ENCODE results near the gene RUSC1. TPM values are rescaled to one million over a fixed set of nuclear protein-coding genes. Genes with fewer than 3 reads are reported as not detected.

RUSC1 gene
- total RNA-seq, 1 experiment from 2014 or later = 42.2 TPM

DNA sequence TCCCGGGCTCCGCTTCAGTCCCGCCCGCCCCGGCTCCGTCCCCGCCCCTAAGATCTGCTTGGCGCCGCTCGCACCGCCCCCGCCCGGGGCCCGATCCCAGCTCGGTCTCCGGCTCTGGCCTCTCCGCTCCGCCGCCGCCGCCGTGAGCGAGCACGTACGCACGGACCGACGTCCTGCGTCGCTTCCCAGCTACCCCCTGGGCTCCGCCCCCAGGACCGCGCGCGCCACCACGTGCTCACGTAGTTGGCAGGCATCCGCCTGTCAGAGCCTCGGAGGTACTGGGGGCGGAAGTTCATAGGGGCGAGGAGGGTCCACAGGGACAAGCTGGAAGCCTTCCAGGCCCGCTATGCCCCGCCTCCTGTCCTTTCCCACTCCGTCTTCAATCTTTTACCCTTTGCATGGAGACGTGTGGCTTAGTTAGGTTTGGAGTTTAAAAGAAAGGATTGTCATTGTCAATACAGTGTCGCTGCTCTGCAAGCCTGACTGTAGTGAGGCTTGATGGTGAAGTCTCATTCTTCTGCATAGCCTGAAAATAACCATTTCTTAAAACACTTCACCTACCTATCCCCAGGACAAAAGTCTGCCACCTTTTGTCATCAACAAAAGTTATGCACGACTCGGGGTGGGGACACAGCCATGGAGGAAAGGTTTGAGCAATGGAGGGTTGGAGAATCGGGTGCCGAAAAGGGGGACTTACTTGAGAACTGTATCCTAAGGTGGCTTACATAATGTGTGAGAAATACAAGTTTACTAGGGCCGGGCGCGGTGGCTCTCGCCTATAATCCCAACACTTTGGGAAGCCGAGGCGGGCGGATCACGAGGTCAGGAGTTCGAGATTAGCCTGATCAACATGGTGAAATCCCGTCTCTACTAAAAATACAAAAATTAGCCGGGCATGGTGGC is 47.1 kb upstream of the RUSC1 start, which contains the start of gene CLK2:
CLK2 (minus strand) TSS at position 162 of the 903 bp plus-strand sequence. CDS start 2,527 bp downstream, outside the sequence.
- BruUV-seq (replicated peaks) = no TSS peak
- peak within 1 kb of the TSS; percentile 94 for H3K27ac ChIP-seq (ENCODE audit: low read depth, low read length, poor library complexity, severe bottlenecking)
- H3K36me3 ChIP-seq (ENCODE audit: insufficient read depth, low read length, poor library complexity, severe bottlenecking) = peaks cover 32% of the 10 kb centered on the region
- peak within 1 kb of the TSS; percentile 89 for H3K4me3 ChIP-seq (ENCODE audit: low read depth, low read length, poor library complexity, severe bottlenecking)
- no peak for TF ChIP-seq EZH2 (IDR thresholded peaks at IDR 0.05; ENCODE audit: borderline replicate concordance, low read depth, low read length, poor library complexity, severe bottlenecking)
- TF ChIP-seq, protein P1, sequence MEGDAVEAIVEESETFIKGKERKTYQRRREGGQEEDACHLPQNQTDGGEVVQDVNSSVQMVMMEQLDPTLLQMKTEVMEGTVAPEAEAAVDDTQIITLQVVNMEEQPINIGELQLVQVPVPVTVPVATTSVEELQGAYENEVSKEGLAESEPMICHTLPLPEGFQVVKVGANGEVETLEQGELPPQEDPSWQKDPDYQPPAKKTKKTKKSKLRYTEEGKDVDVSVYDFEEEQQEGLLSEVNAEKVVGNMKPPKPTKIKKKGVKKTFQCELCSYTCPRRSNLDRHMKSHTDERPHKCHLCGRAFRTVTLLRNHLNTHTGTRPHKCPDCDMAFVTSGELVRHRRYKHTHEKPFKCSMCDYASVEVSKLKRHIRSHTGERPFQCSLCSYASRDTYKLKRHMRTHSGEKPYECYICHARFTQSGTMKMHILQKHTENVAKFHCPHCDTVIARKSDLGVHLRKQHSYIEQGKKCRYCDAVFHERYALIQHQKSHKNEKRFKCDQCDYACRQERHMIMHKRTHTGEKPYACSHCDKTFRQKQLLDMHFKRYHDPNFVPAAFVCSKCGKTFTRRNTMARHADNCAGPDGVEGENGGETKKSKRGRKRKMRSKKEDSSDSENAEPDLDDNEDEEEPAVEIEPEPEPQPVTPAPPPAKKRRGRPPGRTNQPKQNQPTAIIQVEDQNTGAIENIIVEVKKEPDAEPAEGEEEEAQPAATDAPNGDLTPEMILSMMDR (conservative IDR thresholded peaks at IDR 0.05; ENCODE audit: low read depth, low read length) = no peak
- peaks cover 23% of the 10 kb centered on the region for H3K4me1 ChIP-seq (ENCODE audit: insufficient read depth, low read length, poor library complexity, severe bottlenecking)
- no peaks in the 10 kb centered on the region for H3K27me3 ChIP-seq (replicated peaks; ENCODE audit: insufficient read depth, low read depth, low read length, poor library complexity)
- intact Hi-C loops (cut with micrococcal nuclease; ENCODE audit: unreplicated experiment) = no loop called here
- CTCF ChIA-PET = interaction anchor here (0.7 to 1.8 kb wide), 4 partner anchors 22 to 807 kb away, joined by 4 to 23 read pairs (median 14); no protein-coding TSS in a partner anchor
- POLR2A ChIA-PET (ENCODE audit: low non-redundant PET) = interaction anchor here (0.6 kb wide), 1 partner anchor 1064 kb away, joined by 8 read pairs; the partner anchor contains the start of gene CCT3
- peak; percentile 99 for DNase-seq (ENCODE audit: low spot score)
- no peaks in the 10 kb centered on the region for H3K9me3 ChIP-seq (ENCODE audit: low read depth, low read length, poor library complexity, severe bottlenecking)

DNA sequence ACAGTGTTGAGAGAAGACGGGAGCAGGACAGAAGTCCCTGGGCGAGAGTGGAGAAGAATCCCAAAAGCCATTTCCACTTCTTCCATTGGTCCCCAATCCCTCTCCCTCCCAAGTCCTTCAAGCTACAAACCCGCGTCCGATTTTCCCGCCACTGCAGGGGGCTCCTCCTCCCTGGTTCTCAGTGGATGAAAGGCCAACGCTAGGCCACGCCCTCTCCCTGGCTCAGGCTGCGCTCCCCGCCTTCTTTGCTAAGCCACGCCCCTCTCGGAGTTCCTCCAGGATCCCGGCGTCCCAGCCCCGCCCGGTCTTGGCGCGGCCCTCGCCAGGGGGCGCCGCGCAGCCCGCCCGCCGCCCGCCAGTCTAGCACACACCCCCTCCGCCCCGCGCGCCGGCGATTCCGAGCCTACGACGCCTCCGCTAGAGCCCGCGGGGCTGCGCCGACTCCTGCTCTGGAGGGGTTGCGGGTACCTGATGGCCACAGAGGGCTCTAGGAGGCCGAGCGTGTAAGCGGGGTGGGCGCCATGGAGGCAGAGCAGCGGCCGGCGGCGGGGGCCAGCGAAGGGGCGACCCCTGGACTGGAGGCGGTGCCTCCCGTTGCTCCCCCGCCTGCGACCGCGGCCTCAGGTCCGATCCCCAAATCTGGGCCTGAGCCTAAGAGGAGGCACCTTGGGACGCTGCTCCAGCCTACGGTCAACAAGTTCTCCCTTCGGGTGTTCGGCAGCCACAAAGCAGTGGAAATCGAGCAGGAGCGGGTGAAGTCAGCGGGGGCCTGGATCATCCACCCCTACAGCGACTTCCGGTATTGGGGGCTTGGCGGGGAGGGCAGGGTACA is 43.4 kb upstream of the RUSC1 start, which contains the start of gene HCN3:
HCN3 (plus strand) TSS at position 394 of the 832 bp plus-strand sequence; CDS start at position 522, 128 bp downstream.
- Histone ChIP-seq H3K36me3 (ENCODE audit: insufficient read depth, low read length, poor library complexity, severe bottlenecking) (no peaks in the 10 kb centered on the region), H3K27ac (ENCODE audit: low read depth, low read length, poor library complexity, severe bottlenecking) (peak within 1 kb of the TSS; percentile 48), H3K9me3 (ENCODE audit: low read depth, low read length, poor library complexity, severe bottlenecking) (no peaks in the 10 kb centered on the region), H3K4me1 (ENCODE audit: insufficient read depth, low read length, poor library complexity, severe bottlenecking) (peaks cover 22% of the 10 kb centered on the region), H3K27me3 (replicated peaks; ENCODE audit: insufficient read depth, low read depth, low read length, poor library complexity) (no peaks in the 10 kb centered on the region), H3K4me3 (ENCODE audit: low read depth, low read length, poor library complexity, severe bottlenecking) (peak within 1 kb of the TSS; percentile 73)
- DNase-seq (ENCODE audit: low spot score) = peak; percentile 98
- CTCF ChIA-PET = interaction anchor here (0.7 to 1.0 kb wide), 2 partner anchors 14 to 27 kb away, joined by 3 to 4 read pairs; no protein-coding TSS in a partner anchor
- TF ChIP-seq, protein P1 (conservative IDR thresholded peaks at IDR 0.05; ENCODE audit: low read depth, low read length) = peak; percentile 60
- no peak for TF ChIP-seq EZH2 (IDR thresholded peaks at IDR 0.05; ENCODE audit: borderline replicate concordance, low read depth, low read length, poor library complexity, severe bottlenecking)
- POLR2A ChIA-PET (ENCODE audit: low non-redundant PET) = interaction anchor here (0.6 kb wide), 1 partner anchor 274 kb away, joined by 9 read pairs; no protein-coding TSS in a partner anchor
- no TSS peak for BruUV-seq (replicated peaks)
- intact Hi-C loops (cut with micrococcal nuclease; ENCODE audit: unreplicated experiment) = loop anchor here (1.0 to 2.0 kb wide), 3 partner anchors 27 to 50 kb away; no protein-coding TSS in a partner anchor

All from A673 (cell line).